HG03457 (cell line): ENCODE results near the gene YY2.
"Not testable (repeated sequence)": the region's sequence is repeated elsewhere in the genome, so short reads cannot be mapped to it uniquely, and the experiment has no call there.

Experiments
- ATAC-seq: cut with Tn5 transposase; IDR thresholded peaks from one replicate; pipeline ENCODE4 v1.9.1; 2021; ENCODE audit warnings: moderate number of reproducible peaks; ENCODE audit not compliant: unreplicated experiment

Gene YY2

DNA sequence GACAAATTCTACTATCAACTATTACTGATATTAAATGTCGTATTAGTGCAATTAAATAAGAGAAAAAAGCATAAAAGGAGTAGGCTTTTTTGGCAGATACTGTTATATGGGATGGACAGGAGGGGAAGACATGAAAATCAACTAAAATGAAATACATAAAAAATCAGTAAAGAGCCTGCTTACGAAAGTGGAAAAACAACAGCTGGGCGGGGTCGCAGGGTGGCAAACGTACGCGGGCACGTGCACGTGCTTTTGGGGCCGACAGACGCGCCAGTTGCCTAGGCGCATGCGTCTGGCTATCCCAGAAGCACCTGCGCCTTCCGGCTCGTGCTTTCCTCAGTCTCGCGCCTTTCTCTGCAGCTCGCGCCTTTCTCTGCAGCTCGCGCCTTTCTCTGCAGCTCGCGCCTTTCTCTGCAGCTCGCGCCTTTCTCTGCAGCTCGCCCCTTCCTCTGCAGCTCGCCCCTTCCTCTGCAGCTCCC is at the start of gene YY2:
Gene YY2, plus strand, starts transcription at position 51 of the 479 bp plus-strand sequence. CDS start 498 bp downstream, outside the sequence.
- no peak for ATAC-seq

DNA sequence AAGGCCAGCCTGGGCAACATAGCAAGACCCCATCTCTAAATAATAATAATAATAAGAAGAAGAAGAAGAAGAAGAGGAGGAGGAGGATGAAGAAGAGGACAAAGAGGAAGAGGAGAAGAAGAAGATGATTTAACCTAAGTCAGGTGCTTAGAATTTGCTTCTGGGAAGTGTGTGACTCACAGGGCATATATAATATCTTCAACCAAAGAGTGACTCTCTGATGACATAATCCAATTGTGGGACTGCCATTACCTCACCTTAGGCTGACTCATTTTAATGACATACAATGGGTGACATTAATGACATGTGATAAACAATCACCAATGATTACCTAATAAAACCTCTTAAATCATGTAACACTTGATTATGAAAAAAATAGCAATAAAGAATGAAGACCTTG is 49.1 kb upstream of the YY2 start:
- ATAC-seq = no peak

DNA sequence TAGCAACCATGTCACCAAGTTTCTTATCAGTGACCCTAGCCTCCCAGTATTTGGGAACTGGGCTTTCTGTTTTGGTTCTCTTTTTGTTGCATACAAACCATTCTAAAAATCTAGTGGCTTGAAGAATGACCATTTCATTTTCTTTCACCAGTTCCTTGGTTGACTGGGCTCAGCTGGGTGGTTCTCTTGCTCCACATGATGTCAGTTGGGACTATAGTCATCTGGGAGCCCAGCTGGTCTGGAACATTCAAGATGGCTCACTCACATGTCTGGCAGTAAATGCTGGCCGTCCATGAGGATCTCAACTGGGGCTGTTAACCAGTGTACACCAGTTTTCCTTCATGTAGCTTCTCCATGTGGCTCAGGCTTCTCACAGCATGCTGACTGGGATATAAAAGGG is 44.0 kb upstream of the YY2 start:
- no peak for ATAC-seq

DNA sequence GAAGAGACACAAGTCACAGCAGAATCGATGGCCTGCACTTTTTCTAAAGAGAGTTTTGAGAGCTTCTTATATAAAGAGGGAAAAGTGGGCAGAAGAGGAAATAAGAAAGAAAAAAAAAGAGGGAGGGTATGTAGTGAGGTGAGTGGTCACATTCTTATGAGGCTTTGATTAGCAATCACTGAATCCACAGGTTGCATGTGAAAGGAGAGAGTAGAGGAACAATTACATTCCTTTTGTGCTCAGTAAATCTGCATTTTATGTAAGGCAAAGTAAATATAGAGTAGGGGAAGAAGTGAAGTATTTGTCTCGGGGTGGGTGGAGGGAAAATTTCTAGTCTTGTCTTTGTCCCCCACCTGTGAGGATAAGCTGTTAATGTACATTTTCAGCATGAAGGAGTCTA is 43.2 kb upstream of the YY2 start:
- ATAC-seq = no peak

DNA sequence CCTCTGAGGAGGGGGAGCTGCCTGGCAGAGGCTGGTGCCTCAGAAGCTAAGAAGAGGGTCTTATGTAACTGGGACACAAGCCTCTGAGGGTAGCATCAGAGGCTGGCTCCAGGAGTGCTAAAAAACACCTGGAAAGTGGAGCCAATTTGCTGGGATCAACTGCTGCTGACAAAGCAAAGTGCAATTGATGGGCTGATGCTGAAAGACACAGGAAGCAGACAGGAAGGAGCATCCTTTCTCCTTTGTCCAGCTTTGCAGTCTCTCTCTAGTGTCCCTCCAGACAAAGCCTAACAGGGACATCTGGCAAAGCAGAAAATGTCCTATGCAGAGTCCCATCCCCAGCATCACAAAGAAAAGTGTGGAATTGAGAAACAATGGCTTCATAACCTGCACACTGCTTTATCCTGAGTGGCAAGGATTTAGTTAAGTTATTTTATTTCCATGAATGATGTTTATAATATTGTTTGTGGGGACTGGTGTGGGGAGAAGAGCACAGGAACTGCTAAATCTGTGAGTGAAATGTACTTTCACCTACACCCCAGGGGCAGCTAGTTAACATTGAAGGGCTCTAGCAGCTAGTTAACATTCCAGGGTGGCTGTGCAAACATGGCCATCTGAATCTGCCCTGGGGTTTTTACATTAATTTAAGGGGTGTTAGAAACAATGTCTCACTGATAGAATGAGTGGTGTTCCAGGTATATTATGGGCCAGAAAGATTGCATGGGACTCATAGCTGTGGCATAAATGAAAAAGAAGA is 42.0 kb upstream of the YY2 start:
- ATAC-seq = no peak

DNA sequence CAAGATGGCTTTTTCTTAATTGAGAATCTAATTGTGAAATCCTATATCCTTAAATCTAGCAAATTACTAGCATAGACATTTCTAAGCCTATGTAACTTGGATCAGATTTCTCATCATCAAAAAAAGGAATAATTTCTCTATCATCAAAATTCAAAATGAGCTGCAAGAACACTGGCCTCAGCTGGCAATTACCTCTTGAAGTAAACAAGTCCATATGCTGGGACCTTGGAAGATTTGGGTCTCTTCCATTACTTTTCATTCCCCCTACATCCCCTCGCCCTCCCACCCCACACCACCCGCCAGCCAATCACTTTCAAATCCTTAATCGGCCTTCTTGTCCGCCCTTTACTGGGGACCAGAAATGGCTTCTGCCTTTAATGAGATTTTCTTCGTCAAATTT is 39.7 kb upstream of the YY2 start:
- no peak for ATAC-seq

DNA sequence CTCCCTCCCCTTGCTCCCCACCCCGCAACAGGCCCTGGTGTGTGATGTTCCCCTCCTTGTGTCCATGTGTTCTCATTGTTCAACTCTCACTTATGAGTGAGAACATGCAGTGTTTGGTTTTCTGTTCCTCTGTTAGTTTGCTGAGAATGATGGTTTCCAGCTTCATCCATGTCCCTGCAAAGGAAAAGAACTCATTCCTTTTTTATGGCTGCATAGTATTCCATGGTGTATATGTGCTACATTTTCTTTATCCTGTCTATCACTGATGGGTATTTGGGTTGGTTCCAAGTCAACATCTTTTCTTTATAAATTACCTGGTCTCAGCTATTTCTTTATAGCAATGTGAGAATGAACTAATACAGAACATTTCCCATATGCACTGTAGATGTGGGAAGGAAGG is 35.6 kb upstream of the YY2 start:
- not testable (repeated sequence) for ATAC-seq

DNA sequence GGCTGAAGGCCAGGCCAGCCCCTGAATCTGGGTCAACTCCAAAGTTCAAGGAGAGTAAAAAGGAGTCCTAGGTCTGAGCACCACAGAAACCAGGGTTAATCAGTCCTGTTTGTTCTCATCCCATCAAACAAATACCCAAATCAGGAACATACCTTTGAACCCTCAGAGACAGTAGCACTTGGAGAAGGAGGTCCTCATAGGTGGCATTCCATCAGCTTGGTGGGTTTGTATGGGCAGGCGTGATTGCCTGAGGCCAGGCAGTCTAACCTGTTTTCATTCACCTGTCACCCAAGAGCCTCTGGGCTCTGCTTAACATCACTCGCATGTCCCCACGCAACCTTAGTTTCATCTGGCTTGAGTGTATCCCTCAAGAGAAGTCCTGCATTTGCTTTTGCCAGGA is 33.9 kb upstream of the YY2 start:
- no peak for ATAC-seq

DNA sequence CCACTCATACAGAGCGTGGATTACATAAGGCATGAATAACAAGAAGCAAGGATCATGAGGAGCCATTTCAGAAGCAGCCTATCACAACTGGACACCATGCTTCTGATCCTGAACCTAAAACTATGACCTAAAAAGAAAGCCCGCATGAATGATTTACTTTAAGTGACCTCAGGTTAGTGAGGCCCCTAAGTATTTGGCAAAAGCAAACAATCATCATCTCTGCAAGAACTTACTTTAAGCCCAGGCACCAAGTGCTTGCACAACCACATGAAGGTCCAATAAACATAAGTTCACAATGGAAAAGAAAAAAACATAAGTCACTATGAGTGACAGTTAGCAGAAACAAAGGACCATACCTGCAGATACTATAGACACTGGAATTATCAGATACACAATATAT is 24.3 kb upstream of the YY2 start:
- no peak for ATAC-seq

DNA sequence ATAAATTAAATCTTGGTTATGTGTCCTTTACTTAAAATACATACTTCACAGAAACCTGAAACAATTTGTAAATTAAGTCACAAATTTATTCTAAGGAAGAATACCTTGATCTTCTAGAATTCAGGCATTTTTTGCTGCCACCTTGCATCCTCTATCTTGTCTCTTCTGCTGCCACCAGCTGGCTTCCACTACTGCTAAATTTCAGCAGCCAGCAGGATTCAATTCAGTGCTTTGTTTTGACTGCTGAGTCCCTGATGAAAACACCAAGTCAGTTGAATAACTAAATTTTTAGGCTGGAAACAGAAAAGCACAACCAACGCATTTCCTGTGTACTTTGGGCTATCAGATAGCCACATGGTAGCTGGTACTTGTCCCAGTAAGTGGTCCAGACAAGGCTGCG is 18.7 kb upstream of the YY2 start:
- no peak for ATAC-seq

DNA sequence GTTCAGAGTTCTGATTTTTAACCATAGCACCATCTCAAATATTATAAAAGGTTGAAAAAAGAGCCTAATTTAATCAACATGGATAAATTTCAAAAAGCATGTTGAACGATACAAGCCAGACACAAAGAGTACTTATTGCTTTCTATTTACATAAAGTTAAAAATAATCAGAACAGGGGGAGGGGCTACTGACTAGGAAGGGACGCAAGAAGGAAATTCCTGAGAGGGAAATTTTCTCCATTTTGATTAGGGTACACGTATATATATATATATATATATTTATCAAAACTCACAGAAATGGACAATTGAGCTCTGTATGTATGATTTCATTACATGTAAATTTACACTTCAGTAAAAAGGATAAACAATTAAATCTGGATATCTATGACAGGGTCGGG is 16.9 kb upstream of the YY2 start:
- no peak for ATAC-seq

DNA sequence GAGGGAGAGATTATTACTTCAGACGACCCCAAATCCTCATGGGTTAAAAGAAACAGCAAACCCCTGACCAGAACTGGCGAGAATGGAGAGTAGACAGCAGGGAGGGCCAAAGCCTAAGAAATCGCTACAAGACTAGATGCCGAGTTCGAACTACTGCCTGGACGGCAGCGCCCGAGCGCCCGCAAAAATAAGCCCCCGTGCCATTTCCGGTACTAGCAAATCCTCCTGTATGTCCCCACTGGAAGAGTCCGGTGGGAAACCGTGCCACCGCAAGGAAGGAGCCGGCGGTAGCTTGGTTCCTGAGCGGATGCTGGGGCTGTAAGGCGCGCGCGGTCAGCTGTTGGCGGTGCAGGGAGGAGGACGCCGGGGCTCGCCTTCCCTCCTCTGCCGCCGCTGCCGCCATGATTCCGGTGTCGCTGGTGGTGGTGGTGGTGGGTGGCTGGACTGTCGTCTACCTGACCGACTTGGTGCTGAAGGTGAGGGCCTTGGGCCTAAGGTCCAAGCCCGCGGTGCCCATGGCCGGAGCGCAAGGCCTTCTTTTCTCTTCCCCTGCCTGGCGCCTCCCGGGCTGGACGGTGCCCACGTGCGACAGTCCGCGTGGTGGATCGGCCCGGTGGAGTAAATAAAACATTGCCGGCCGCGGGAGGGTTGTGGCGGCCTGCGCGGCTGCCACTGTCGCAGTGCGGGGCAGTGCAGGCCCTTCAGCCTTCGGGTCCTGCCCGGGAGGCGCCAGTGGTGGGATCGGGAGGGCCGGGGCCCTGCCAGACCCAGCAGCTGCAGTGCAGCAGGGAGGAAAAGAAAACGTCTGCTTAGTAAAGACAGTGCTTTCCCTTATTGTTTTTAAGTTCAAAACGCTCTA is 16.2 kb upstream of the YY2 start, which contains the start of gene MBTPS2:
Gene MBTPS2, plus strand, starts transcription at position 284 of the 859 bp plus-strand sequence. Its CDS starts 118 bp downstream, at position 402.
- peak; percentile 66 for ATAC-seq

DNA sequence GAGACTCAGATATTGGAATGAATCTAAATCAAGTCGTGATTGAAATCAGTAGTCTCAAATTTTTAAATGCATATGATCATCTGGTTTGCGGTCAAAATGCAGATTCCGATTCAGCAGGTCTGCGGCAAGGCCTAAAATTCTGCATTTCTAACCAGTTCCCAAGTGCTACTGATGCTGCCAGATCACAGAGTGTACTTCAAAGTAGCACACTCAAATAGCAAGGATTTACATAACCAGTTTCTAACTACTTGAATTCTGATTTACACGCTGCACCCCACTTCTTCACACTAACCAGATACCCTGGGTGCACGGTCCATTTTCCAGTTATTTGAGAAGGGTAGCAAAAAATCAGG is 15.6 kb upstream of the YY2 start:
- peak; percentile 18 for ATAC-seq

DNA sequence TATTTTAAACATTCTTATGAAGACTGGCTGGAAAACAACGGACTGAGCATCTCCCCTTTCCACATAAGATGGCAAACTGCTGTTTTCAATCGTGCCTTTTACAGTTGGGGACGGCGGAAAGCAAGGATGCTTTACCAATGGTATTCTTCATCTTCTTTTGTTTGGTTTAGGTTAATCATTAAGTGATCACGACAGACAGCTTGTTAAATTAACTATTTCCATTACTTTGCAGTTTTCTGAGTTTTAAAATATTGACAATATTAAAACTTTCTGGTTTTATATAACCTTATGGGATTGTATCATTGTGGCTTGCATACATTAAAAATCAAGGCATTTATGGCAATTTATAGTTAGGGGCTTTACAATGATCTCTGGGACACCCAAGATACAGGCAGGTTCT is 12.6 kb upstream of the YY2 start:
- no peak for ATAC-seq

DNA sequence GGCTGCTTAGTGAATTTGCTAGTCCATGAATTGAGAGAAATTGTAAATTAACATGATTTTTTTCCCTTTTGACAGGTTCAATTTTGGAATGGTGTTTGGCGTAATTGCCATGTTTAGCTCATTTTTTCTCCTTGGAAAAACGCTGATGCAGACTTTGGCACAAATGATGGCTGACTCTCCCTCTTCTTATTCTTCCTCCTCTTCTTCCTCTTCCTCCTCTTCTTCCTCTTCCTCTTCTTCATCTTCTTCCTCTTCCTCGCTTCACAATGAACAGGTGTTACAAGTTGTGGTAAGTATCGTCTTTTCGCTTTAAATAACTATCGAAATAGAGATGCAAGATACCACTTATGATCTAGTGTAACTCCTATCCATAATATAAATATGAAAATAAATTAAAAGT is 10.7 kb upstream of the YY2 start:
- no peak for ATAC-seq

DNA sequence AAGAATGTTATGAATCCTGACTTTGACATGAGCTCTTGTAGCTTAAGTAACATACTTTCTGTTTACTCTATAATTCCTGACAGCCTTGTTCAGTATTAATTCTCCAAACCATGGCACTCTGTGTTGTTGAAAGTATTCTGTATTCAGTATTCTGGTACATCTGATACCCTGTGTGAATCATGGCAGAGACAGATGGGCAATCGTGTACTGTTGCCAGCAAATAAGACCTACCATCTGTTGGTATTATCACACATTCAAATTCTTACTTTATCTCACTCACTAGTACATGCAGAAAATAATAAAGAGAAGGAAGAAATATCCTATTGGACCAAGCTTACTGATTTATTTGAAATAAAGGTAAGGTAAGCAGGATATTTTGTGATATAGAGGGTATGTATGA is 8.4 kb upstream of the YY2 start:
- no peak for ATAC-seq

DNA sequence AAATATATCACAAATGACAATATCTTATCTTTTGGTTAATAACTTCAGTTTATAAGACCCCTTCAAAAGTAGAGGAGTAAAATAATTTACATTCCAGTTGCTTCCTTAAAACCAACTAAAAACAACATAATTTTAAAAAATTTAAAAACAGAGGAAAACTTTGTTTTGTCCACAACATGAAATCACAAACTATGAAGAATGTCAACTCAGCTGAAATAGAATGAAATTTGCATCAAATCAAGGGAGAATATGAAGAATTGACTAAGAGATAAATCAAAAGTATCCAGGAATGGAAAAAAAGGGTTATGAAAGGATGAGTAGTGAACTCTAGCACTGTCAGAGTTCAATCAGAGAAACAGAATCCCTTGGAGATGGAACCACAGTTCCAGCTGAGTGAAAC is 2.2 kb upstream of the YY2 start:
- ATAC-seq = no peak

DNA sequence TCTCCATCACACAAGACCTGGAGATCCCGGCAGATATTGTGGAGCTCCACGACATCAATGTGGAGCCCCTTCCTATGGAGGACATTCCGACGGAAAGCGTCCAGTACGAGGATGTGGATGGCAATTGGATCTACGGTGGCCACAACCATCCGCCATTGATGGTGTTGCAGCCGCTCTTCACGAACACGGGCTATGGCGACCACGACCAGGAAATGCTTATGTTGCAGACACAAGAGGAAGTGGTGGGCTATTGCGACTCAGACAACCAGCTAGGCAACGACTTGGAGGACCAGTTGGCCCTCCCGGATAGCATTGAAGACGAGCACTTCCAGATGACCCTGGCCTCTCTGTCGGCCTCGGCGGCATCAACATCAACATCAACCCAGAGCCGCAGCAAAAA is 717 bp downstream of the YY2 start:
- ATAC-seq = no peak

DNA sequence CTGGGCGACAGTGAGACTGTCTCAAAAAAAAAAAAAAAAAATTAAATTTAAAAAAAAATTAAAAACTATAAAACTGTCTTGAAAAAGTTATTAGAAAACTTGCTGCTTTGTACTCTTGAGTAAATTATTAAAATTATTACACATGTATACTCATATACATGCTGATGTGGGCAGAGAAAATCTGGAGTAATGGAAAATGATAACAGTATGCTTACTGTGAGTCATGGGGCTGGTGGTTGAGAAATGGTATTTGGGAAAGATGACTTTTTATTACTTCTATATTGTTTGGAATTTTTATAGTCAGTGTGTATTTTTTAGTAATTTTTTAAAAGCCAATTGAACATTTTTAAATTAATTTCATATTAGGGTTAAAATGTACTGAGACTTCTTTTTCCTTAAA is 7.5 kb downstream of the YY2 start:
- ATAC-seq = no peak

DNA sequence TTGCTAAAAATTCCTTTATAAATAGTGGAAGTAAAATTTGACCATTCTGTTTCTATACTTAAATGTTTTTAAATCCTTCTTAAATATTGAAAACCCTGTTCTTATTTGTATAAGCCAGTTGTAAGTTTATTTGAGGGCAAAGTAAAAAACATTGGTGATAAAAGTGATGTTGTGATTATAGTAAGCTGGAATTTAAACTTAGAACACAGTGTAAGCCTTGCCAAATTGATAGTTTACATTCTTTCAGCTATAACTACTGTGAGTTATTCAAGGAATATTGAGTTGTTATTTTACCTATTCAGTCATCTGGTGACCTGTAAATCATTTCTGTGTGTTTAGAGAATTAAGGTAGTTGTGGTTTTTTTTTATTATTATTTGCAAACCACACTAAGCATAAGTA is 9.6 kb downstream of the YY2 start:
- no peak for ATAC-seq

DNA sequence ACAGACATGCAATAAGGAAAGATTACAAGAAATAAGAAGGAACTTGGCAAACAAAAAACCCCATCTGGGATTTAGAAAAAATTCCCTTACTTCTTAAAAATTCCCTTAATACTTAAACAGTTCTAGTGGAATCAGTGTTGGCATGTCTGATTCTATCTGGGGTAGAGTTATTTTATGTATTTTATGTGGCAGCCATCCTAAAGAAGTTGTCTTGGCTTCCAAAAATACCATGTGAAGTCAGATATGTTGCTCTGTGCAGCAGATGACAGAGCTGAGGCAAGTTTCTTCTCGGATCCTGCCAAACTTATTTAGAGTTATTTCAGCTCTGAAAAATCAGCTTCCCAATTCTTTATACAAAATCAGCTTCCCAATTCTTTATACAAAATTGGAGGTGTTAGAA is 14.7 kb downstream of the YY2 start:
- no peak for ATAC-seq

DNA sequence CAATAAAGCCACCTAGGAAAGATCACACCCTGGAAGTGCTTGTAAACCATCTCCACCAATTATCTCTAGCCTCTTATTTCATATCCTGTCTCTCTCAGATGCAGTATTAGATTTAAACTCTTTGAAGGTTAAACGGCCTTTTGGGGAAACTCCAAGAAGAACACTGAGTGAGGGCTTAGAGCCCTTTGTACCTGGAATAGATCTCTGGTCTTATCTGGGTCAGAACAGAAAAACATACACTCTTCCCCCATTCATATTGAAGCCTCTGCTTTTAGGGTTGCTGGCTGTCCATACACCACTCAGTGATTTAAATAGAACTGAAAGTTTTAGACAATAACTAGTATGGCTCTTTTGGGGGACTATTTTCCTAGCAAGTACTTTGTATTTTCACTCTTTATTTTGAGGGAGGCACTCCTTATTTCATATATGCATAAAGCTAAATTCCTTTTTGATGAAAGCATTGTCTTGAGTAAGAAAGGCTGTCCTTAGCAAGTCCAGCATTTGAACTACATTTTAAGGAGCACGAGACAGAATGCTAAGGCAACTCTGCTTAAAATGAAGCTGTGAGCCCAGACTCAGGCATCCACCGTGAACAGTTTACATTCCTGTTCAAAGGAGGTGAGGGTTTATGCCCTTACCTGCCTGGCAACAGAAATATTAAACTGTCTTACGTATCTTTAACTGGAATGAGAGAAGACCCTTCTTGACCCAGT is 17.4 kb downstream of the YY2 start:
- ATAC-seq = no peak
